ENCODE data around the gene NRXN2.

DNA sequence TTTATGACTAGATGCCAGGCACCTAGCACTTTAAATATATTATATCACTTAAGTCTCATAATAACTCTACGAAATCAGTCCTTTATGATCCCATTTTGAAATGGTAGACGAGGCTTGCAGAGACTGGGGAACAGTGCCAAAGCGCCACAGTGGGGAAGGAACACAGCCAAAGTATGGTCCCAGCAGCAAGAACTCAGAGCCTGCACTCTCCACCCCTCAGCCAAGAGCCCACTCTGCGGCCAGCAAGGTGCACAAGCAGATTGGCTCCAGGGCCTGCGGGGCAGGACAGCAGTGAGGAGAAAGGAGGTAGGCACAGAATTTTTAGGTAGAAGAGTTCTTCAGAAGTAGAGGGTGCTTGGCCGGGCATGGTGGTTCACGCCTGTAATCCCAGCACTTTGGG lies 61.4 kb downstream of the NRXN2 start:
- TF ChIP-seq NFIC (IDR thresholded peaks at IDR 0.05) (no peak), EGR1 (IDR thresholded peaks at IDR 0.05) (no peak), TAF1 (IDR thresholded peaks at IDR 0.05; ENCODE audit: low read depth) (no peak), CREB1 (IDR thresholded peaks at IDR 0.05; ENCODE audit: low read depth) (no peak), EP300 (IDR thresholded peaks at IDR 0.05; ENCODE audit: borderline replicate concordance) (no peak), CEBPB (IDR thresholded peaks at IDR 0.05) (no peak), RAD21 (IDR thresholded peaks at IDR 0.05; ENCODE audit: low read depth) (no peak), TEAD4 (IDR thresholded peaks at IDR 0.05) (no peak), YY1 (IDR thresholded peaks at IDR 0.05; ENCODE audit: low read depth) (no peak)
- TF ChIP-seq, protein P1, sequence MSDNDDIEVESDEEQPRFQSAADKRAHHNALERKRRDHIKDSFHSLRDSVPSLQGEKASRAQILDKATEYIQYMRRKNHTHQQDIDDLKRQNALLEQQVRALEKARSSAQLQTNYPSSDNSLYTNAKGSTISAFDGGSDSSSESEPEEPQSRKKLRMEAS (IDR thresholded peaks at IDR 0.05) = no peak
- TF ChIP-seq, protein P2, sequence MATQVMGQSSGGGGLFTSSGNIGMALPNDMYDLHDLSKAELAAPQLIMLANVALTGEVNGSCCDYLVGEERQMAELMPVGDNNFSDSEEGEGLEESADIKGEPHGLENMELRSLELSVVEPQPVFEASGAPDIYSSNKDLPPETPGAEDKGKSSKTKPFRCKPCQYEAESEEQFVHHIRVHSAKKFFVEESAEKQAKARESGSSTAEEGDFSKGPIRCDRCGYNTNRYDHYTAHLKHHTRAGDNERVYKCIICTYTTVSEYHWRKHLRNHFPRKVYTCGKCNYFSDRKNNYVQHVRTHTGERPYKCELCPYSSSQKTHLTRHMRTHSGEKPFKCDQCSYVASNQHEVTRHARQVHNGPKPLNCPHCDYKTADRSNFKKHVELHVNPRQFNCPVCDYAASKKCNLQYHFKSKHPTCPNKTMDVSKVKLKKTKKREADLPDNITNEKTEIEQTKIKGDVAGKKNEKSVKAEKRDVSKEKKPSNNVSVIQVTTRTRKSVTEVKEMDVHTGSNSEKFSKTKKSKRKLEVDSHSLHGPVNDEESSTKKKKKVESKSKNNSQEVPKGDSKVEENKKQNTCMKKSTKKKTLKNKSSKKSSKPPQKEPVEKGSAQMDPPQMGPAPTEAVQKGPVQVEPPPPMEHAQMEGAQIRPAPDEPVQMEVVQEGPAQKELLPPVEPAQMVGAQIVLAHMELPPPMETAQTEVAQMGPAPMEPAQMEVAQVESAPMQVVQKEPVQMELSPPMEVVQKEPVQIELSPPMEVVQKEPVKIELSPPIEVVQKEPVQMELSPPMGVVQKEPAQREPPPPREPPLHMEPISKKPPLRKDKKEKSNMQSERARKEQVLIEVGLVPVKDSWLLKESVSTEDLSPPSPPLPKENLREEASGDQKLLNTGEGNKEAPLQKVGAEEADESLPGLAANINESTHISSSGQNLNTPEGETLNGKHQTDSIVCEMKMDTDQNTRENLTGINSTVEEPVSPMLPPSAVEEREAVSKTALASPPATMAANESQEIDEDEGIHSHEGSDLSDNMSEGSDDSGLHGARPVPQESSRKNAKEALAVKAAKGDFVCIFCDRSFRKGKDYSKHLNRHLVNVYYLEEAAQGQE (IDR thresholded peaks at IDR 0.05; ENCODE audit: low read depth) = no peak
- TF ChIP-seq, protein P3, sequence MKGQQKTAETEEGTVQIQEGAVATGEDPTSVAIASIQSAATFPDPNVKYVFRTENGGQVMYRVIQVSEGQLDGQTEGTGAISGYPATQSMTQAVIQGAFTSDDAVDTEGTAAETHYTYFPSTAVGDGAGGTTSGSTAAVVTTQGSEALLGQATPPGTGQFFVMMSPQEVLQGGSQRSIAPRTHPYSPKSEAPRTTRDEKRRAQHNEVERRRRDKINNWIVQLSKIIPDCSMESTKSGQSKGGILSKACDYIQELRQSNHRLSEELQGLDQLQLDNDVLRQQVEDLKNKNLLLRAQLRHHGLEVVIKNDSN (IDR thresholded peaks at IDR 0.05) = no peak

All from Ishikawa (cell line).